CD4-positive, alpha-beta memory T cell (primary cell): ENCODE results near the gene PPM1A. TPM values are rescaled to one million over a fixed set of nuclear protein-coding genes. Genes with fewer than 3 reads are reported as not detected.

Experiments
- CTCF ChIA-PET: fragments of 350-600 bp; sonication (Branson Sonifier 250); formaldehyde crosslinking; loops from one replicate; lab custom pipeline; 2021; ENCODE audit warnings: inconsistent platforms; ENCODE audit not compliant: partially characterized antibody; lab: Charles Lee
- POLR2A ChIA-PET: fragments of 350-600 bp; sonication (Branson Sonifier 250); formaldehyde crosslinking; loops from one replicate; lab custom pipeline; 2021; ENCODE audit not compliant: partially characterized antibody; lab: Charles Lee
- DNase-seq, 5 donors: peaks; one replicate each; pipeline versions ENCODE4 v3.0.0 to v3.0.0-alpha.2; 2020 to 2022; ENCODE audit warnings: mixed read lengths in 1 of 5
- H3K27ac ChIP-seq: one replicate; pipeline ENCODE4 v1.7.0; 2013; ENCODE audit warnings: low read depth, low read length
- H3K27me3 ChIP-seq: 2 replicates; pipeline ENCODE4 v1.7.0; 2013; ENCODE audit warnings: mild to moderate bottlenecking, low read length, moderate library complexity; ENCODE audit not compliant: insufficient read depth
- H3K36me3 ChIP-seq: 2 replicates; pipeline ENCODE4 v1.7.0; 2013; ENCODE audit warnings: mild to moderate bottlenecking, low read length, moderate library complexity; ENCODE audit not compliant: insufficient read depth
- H3K4me1 ChIP-seq: 2 replicates; pipeline ENCODE4 v1.7.0; 2013; ENCODE audit warnings: mild to moderate bottlenecking, low read length, moderate library complexity; ENCODE audit not compliant: insufficient read depth
- H3K4me3 ChIP-seq, 2 donors: one replicate each; pipeline ENCODE4 v1.7.0; 2013; ENCODE audit warnings: low read length in 2 of 2, mild to moderate bottlenecking in 1 of 2
- H3K9me3 ChIP-seq, 2 donors: one replicate each; pipeline ENCODE4 v1.7.0; 2013; ENCODE audit warnings: low read length in 2 of 2, control low read depth in 1 of 2; ENCODE audit not compliant: control insufficient read depth in 1 of 2
- H3K27ac Mint-ChIP-seq, 7 donors: one replicate each; pipeline ENCODE4 v1.8.0; 2020 to 2021; ENCODE audit warnings: mixed read lengths in 7 of 7, mild to moderate bottlenecking in 6 of 7, inconsistent platforms in 3 of 7, moderate library complexity in 3 of 7
- H3K27me3 Mint-ChIP-seq, 2 donors: one replicate each; pipeline ENCODE4 v1.8.0; 2020 to 2021; ENCODE audit warnings: mixed read lengths in 2 of 2
- H3K36me3 Mint-ChIP-seq, 2 donors: one replicate each; pipeline ENCODE4 v1.8.0; 2020 to 2021; ENCODE audit warnings: mixed read lengths in 2 of 2, inconsistent platforms in 1 of 2, mild to moderate bottlenecking in 1 of 2
- H3K4me1 Mint-ChIP-seq, 4 donors: one replicate each; pipeline ENCODE4 v1.8.0; 2020 to 2021; ENCODE audit warnings: mixed read lengths in 4 of 4, mild to moderate bottlenecking in 1 of 4
- H3K4me3 Mint-ChIP-seq, 8 donors: one replicate each; pipeline ENCODE4 v1.8.0; 2020 to 2021; ENCODE audit warnings: mixed read lengths in 8 of 8, mild to moderate bottlenecking in 7 of 8, moderate library complexity in 6 of 8, inconsistent platforms in 3 of 8
- H3K9me3 Mint-ChIP-seq, 8 donors: one replicate each; pipeline ENCODE4 v1.8.0; 2020 to 2021; ENCODE audit warnings: mixed read lengths in 8 of 8, mild to moderate bottlenecking in 5 of 8, inconsistent platforms in 3 of 8, moderate library complexity in 1 of 8
- intact Hi-C: fragments of 100-400 bp; cut with micrococcal nuclease; formaldehyde crosslinking; loops from one replicate; pipeline ENCODE4 v1.15.1; 2023
- polyA plus RNA-seq, 2 donors: library from polyadenylated mRNA; unstranded; fragments of 300-500 nt; fragmentation: Illumina TruSeq; gene quantifications; one replicate each; pipeline ENCODE4 v1.2.3, GENCODE V29; 2021
- total RNA-seq, 2 experiments: library from RNA; stranded (reverse); gene quantifications; one replicate each; pipeline ENCODE4 v1.2.3, GENCODE V29; 2021

Gene PPM1A
- total RNA-seq, result 10 to 100 TPM; 48.2 to 48.5 TPM
- polyA plus RNA-seq, result 10 to 100 TPM; 14.8 to 18.9 TPM

- peak; percentile 93 to 95 (median 94) for DNase-seq
- Mint-ChIP-seq H3K9me3 (peaks cover 0 to 7% (median 0%) of the 10 kb centered on the region in 8 donors), H3K36me3 (peaks cover 0 to 16% of the 10 kb centered on the region in 2 donors), H3K4me3 (peak within 1 kb of the TSS; percentile 95 to 98 (median 97)), H3K27me3 (peaks cover 0 to 1% of the 10 kb centered on the region in 2 donors), H3K27ac (peak within 1 kb of the TSS; percentile 99 to 100 (median 100)), H3K4me1 (peaks cover 32 to 56% (median 42%) of the 10 kb centered on the region in 4 donors)
- Histone ChIP-seq H3K4me3 (peak within 1 kb of the TSS; percentile 79 to 92), H3K36me3 (no peaks in the 10 kb centered on the region), H3K27me3 (no peaks in the 10 kb centered on the region), H3K27ac (peak within 1 kb of the TSS; percentile 99), H3K4me1 (peaks cover 55% of the 10 kb centered on the region), H3K9me3 (no peaks in the 10 kb centered on the region)
- ChIA-PET POLR2A (interaction anchor here (0.6 to 3.1 kb wide), 38 partner anchors 8 to 1950 kb away, joined by 3 to 101 read pairs (median 5); partner anchors contain the start of genes ARID4A, DAAM1, DHRS7 and HIF1A), CTCF (interaction anchor here (0.8 to 2.4 kb wide), 15 partner anchors 10 to 189 kb away, joined by 3 to 19 read pairs (median 4); partner anchors contain the start of gene DHRS7)
- intact Hi-C loops, result loop anchor here (1.0 to 2.0 kb wide), 9 partner anchors 64 to 1822 kb away; partner anchors contain the start of genes DAAM1, JKAMP, KIAA0586 and L3HYPDH
These were observed at the start of gene PPM1A for GRCh38 chr14:60248697-60249318. Gene PPM1A (plus strand): TSS chr14:60249221. CDS start chr14:60282704, 33,483 bp downstream.

GRCh38 chr14:60199321-60199720 lies 49.7 kb upstream of the PPM1A start:
- H3K4me1 ChIP-seq, result no peaks in the 10 kb centered on the region
- H3K27me3 ChIP-seq, result no peaks in the 10 kb centered on the region
- no peaks in the 10 kb centered on the region for H3K9me3 ChIP-seq
- no peaks in the 10 kb centered on the region for H3K36me3 ChIP-seq
- Mint-ChIP-seq H3K4me3 (no peak overlapping the region), H3K4me1 (peaks cover 0 to 5% (median under 1%) of the 10 kb centered on the region in 4 donors), H3K36me3 (peaks cover 2 to 11% of the 10 kb centered on the region in 2 donors), H3K27ac (no peak overlapping the region), H3K27me3 (peaks cover 10 to 13% of the 10 kb centered on the region in 2 donors), H3K9me3 (peaks cover 4 to 32% (median 17%) of the 10 kb centered on the region in 8 donors)
- CTCF ChIA-PET, result interaction anchor here (1.6 to 2.6 kb wide), 2 partner anchors 150 to 235 kb away, joined by 3 to 9 read pairs; no protein-coding TSS in a partner anchor
- H3K27ac ChIP-seq, result no peak overlapping the region
- intact Hi-C loops, result loop anchor here (5.0 kb wide), 1 partner anchor 133 kb away; no protein-coding TSS in a partner anchor
- no peak overlapping the region for H3K4me3 ChIP-seq
- no peak for DNase-seq
- POLR2A ChIA-PET, result no interaction called here

GRCh38 chr14:60204104-60204842 lies 44.7 kb upstream of the PPM1A start:
- H3K9me3 Mint-ChIP-seq, result peaks cover 0 to 22% (median 9%) of the 10 kb centered on the region in 8 donors
- ChIA-PET POLR2A (no interaction called here), CTCF (interaction anchor here (1.0 to 1.4 kb wide), 2 partner anchors 8 to 30 kb away, joined by 3 read pairs; no protein-coding TSS in a partner anchor)
- no peaks in the 10 kb centered on the region for H3K4me1 ChIP-seq
- no peak overlapping the region for H3K4me3 ChIP-seq
- H3K27me3 ChIP-seq, result no peaks in the 10 kb centered on the region
- H3K27ac Mint-ChIP-seq, result no peak overlapping the region
- H3K27ac ChIP-seq, result no peak overlapping the region
- H3K4me3 Mint-ChIP-seq, result no peak overlapping the region
- H3K9me3 ChIP-seq, result no peaks in the 10 kb centered on the region
- no peak for DNase-seq
- intact Hi-C loops, result no loop called here
- H3K36me3 ChIP-seq, result no peaks in the 10 kb centered on the region
- H3K4me1 Mint-ChIP-seq, result no peaks in the 10 kb centered on the region
- peaks cover 27 to 30% of the 10 kb centered on the region in 2 donors for H3K27me3 Mint-ChIP-seq
- H3K36me3 Mint-ChIP-seq, result peaks cover 0 to 4% of the 10 kb centered on the region in 2 donors

GRCh38 chr14:60204843-60205774 lies 43.9 kb upstream of the PPM1A start:
- H3K4me1 ChIP-seq, result no peaks in the 10 kb centered on the region
- H3K4me3 ChIP-seq, result no peak overlapping the region
- peak overlapping the region in 1 of 7 donors; percentile 29 for H3K27ac Mint-ChIP-seq
- H3K27me3 ChIP-seq, result no peaks in the 10 kb centered on the region
- no peaks in the 10 kb centered on the region for H3K9me3 ChIP-seq
- H3K27me3 Mint-ChIP-seq, result peaks cover 26 to 27% of the 10 kb centered on the region in 2 donors
- POLR2A ChIA-PET, result no interaction called here
- H3K4me3 Mint-ChIP-seq, result no peak overlapping the region
- no peaks in the 10 kb centered on the region for H3K36me3 Mint-ChIP-seq
- intact Hi-C loops, result no loop called here
- H3K4me1 Mint-ChIP-seq, result no peaks in the 10 kb centered on the region
- no peak for DNase-seq
- H3K9me3 Mint-ChIP-seq, result peaks cover 0 to 14% (median under 1%) of the 10 kb centered on the region in 8 donors
- no peak overlapping the region for H3K27ac ChIP-seq
- H3K36me3 ChIP-seq, result no peaks in the 10 kb centered on the region
- CTCF ChIA-PET, result interaction anchor here (0.5 to 1.7 kb wide), 4 partner anchors 9 to 240 kb away, joined by 3 to 4 read pairs (median 3); no protein-coding TSS in a partner anchor

- no peak for DNase-seq
- H3K36me3 Mint-ChIP-seq, result no peaks in the 10 kb centered on the region
- peaks cover 0 to 4% (median 0%) of the 10 kb centered on the region in 8 donors for H3K9me3 Mint-ChIP-seq
- H3K27me3 Mint-ChIP-seq, result peaks cover 27 to 28% of the 10 kb centered on the region in 2 donors
- intact Hi-C loops, result no loop called here
- H3K36me3 ChIP-seq, result no peaks in the 10 kb centered on the region
- H3K27ac ChIP-seq, result no peak overlapping the region
- H3K9me3 ChIP-seq, result no peaks in the 10 kb centered on the region
- H3K4me3 Mint-ChIP-seq, result no peak overlapping the region
- no peak overlapping the region for H3K4me3 ChIP-seq
- H3K4me1 ChIP-seq, result no peaks in the 10 kb centered on the region
- ChIA-PET POLR2A (no interaction called here), CTCF (interaction anchor here (1.4 to 1.7 kb wide), 2 partner anchors 11 to 241 kb away, joined by 3 to 4 read pairs; no protein-coding TSS in a partner anchor)
- H3K27ac Mint-ChIP-seq, result no peak overlapping the region
- H3K27me3 ChIP-seq, result no peaks in the 10 kb centered on the region
- H3K4me1 Mint-ChIP-seq, result no peaks in the 10 kb centered on the region
These were observed 42.8 kb upstream of the PPM1A start for GRCh38 chr14:60206249-60206670.

GRCh38 chr14:60206837-60207533 lies 42.0 kb upstream of the PPM1A start:
- Histone ChIP-seq H3K9me3 (no peaks in the 10 kb centered on the region), H3K36me3 (no peaks in the 10 kb centered on the region), H3K4me1 (no peaks in the 10 kb centered on the region), H3K27me3 (no peaks in the 10 kb centered on the region), H3K4me3 (no peak overlapping the region), H3K27ac (no peak overlapping the region)
- H3K9me3 Mint-ChIP-seq, result no peaks in the 10 kb centered on the region
- ChIA-PET CTCF (interaction anchor here (1.4 to 1.7 kb wide), 2 partner anchors 11 to 242 kb away, joined by 3 to 4 read pairs; no protein-coding TSS in a partner anchor), POLR2A (no interaction called here)
- intact Hi-C loops, result no loop called here
- no peaks in the 10 kb centered on the region for H3K4me1 Mint-ChIP-seq
- H3K36me3 Mint-ChIP-seq, result no peaks in the 10 kb centered on the region
- DNase-seq, result no peak
- peak overlapping the region in 1 of 7 donors; percentile 3 for H3K27ac Mint-ChIP-seq
- peaks cover 24% of the 10 kb centered on the region in 2 donors for H3K27me3 Mint-ChIP-seq
- no peak overlapping the region for H3K4me3 Mint-ChIP-seq
